Tibial artery (tissue), 4 donors: ENCODE data around the gene KAZN.

ENCODE experiments used
- DNase-seq, 2 donors: peaks; one replicate each; pipeline ENCODE4 v3.0.0-alpha.2; 2019
- H3K27ac ChIP-seq, 2 donors: fragments of 200-600 bp; sonication (generic) in 1 of 2; 1 replicate in 1 of 2; 2 replicates in 1 of 2; pipeline ENCODE4 v1.5.1; 2018 to 2019; ENCODE audit warnings: mild to moderate bottlenecking in 1 of 2
- H3K27me3 ChIP-seq, 2 donors: fragments of 200-600 bp; sonication (generic) in 1 of 2; one replicate each; pipeline versions ENCODE4 v1.5.1 to v1.6.0; 2016 to 2019
- H3K36me3 ChIP-seq, 3 donors: fragments of 200-600 bp; sonication (generic) in 2 of 3; one replicate each; pipeline ENCODE4 v1.5.1; 2016 to 2019; ENCODE audit warnings: mild to moderate bottlenecking in 2 of 3
- H3K4me1 ChIP-seq, 4 donors: fragments of 200-600 bp; sonication (generic) in 2 of 4; 1 replicate in 3 of 4; 2 replicates in 1 of 4; pipeline ENCODE4 v1.5.1; 2016 to 2019
- H3K4me3 ChIP-seq, 2 donors: fragments of 200-600 bp; sonication (generic) in 1 of 2; 1 replicate in 1 of 2; 2 replicates in 1 of 2; pipeline ENCODE4 v1.5.1; 2018 to 2019; ENCODE audit warnings: mild to moderate bottlenecking in 2 of 2
- H3K9me3 ChIP-seq, 3 donors: fragments of 200-600 bp; sonication (generic) in 1 of 3; one replicate each; pipeline ENCODE4 v1.5.1; 2016 to 2019
- intact Hi-C: fragments of 100-400 bp; cut with DNase I; formaldehyde crosslinking; loops from one replicate; pipeline ENCODE4 v1.15.0; 2023; ENCODE audit warnings: low total_unique reads
- TF ChIP-seq, protein P1 (sequence below), 2 experiments: fragments of 200-600 bp in 1 of 2; fragments of 450-650 bp in 1 of 2; IDR thresholded peaks; one replicate each; pipeline ENCODE4 v1.5.1; 2017 to 2019; ENCODE audit warnings: antibody characterized with exemption in 2 of 2, mild to moderate bottlenecking in 1 of 2, moderate library complexity in 1 of 2

Gene KAZN

DNA sequence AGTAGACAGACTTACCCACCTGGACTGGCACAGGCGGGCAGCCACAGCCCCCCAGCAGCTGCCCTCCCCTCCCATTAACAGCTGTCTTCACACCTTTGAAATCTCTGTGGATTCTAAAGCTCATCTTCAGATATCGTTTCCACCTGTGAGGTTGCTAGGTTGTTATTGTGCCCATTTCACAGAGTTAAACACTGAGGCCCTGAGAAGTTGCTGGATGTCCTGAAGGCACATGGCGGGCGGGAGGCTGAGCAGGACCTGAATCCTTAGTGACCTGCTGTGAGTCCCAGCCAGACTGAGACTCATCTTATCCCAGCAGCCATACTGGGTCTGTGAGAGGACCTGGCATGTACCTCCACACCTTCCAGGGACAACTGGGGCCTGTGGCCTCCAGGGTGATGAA is 420.3 kb downstream of the KAZN start:
- DNase-seq = no peak
- Histone ChIP-seq H3K4me1 (peaks cover 0 to 15% (median 0%) of the 10 kb centered on the region in 4 donors), H3K27me3 (no peaks in the 10 kb centered on the region), H3K4me3 (no peak overlapping the region), H3K27ac (no peak overlapping the region), H3K36me3 (no peaks in the 10 kb centered on the region), H3K9me3 (no peaks in the 10 kb centered on the region)
- TF ChIP-seq, protein P1, sequence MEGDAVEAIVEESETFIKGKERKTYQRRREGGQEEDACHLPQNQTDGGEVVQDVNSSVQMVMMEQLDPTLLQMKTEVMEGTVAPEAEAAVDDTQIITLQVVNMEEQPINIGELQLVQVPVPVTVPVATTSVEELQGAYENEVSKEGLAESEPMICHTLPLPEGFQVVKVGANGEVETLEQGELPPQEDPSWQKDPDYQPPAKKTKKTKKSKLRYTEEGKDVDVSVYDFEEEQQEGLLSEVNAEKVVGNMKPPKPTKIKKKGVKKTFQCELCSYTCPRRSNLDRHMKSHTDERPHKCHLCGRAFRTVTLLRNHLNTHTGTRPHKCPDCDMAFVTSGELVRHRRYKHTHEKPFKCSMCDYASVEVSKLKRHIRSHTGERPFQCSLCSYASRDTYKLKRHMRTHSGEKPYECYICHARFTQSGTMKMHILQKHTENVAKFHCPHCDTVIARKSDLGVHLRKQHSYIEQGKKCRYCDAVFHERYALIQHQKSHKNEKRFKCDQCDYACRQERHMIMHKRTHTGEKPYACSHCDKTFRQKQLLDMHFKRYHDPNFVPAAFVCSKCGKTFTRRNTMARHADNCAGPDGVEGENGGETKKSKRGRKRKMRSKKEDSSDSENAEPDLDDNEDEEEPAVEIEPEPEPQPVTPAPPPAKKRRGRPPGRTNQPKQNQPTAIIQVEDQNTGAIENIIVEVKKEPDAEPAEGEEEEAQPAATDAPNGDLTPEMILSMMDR (IDR thresholded peaks at IDR 0.05) = no peak
- intact Hi-C loops = no loop called here

DNA sequence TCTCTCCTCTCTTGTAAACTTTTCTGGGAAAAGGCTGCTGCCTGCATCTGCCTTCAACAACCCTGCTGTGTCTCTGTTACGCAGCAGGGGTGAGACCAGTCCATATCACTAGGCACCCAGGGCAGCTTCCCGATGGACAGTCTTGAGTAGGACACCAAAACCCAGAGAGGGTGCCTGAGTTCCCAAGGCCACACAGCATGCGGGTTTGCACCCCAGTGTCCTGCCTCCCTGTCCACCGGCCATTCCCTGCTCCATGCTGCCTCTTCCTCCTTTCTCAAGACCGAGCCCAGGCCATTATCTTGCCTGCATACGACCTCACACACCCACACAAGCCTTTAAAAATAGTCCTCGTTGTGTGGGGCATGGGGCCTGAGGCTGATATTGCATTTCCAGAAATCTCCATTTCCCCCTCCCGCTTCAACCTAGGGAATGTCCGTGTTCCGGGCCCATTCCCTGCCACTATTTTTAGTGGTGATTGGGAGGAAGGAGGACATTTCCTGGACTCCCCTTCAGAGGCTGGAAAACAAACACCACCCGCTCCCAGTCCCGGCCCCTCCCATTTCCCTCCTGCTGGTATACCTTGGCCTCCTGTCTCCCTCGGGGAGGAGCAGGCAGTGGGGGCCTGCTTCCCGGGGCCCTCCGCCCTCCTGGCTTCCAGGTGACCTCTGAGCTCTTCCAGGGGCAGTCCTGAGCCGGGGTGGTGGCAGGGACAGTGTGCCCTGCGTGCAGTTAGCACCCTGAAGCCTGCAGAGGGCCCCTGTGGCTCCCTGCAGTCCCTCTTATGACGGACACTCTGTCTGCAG is 422.7 kb downstream of the KAZN start:
- TF ChIP-seq, protein P1 (IDR thresholded peaks at IDR 0.05) = no peak
- Histone ChIP-seq H3K4me3 (no peak overlapping the region), H3K27me3 (no peaks in the 10 kb centered on the region), H3K27ac (no peak overlapping the region), H3K4me1 (peaks cover 0 to 9% (median 0%) of the 10 kb centered on the region in 4 donors), H3K9me3 (no peaks in the 10 kb centered on the region), H3K36me3 (no peaks in the 10 kb centered on the region)
- DNase-seq = no peak
- intact Hi-C loops = no loop called here

DNA sequence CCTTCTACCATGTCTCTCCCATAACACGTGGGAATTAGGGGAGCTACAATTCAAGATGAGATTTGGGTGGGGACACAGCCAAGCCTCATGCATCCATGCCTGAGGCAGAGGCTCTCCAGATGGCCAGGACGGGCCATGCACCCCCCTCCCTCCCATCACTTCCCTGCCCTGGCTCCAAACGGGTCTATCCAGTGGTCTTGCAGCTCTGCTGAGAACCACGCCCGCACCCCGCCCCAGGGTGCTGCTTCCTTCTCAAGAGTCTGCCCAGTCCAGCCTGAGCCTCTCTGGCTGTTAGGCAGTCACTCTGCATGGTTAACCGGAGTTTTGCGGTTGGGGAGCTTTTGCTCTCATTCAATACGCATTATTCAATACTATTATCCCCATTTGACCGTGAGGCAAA is 423.6 kb downstream of the KAZN start:
- H3K27ac ChIP-seq = no peak overlapping the region

DNA sequence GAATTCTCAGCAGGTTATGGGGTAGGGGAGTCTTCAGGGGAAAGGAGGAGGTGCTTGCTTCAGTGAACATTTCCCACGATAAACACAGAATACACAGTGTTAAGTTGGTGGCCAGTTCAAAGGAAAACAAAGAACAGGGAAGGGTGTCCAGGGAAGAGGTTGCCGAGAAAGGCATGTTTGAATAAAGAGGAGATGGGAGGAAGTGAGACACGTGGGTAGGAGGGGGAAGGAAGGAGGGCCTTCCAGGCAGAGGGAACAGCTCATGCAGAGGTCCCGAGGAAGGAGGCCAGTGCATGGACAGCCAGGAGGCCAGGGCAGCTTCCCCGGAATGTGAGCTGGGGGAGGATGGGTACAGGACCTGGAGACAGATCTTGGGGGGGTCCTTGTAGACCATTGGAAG is 424.7 kb downstream of the KAZN start:
- no peak overlapping the region for H3K27ac ChIP-seq
- no peak for DNase-seq
- H3K36me3 ChIP-seq = no peaks in the 10 kb centered on the region
- H3K4me1 ChIP-seq = peaks cover 0 to 16% (median 3%) of the 10 kb centered on the region in 4 donors
- no peaks in the 10 kb centered on the region for H3K9me3 ChIP-seq
- H3K4me3 ChIP-seq = no peak overlapping the region
- intact Hi-C loops = no loop called here
- TF ChIP-seq, protein P1 (IDR thresholded peaks at IDR 0.05) = no peak
- no peaks in the 10 kb centered on the region for H3K27me3 ChIP-seq

More for the DNA sequence above, 423.6 kb downstream of the KAZN start:
- DNase-seq = no peak
- Histone ChIP-seq H3K4me3 (no peak overlapping the region), H3K4me1 (peaks cover 0 to 9% (median 0%) of the 10 kb centered on the region in 4 donors), H3K27me3 (no peaks in the 10 kb centered on the region), H3K36me3 (no peaks in the 10 kb centered on the region), H3K9me3 (no peaks in the 10 kb centered on the region)
- TF ChIP-seq, protein P1 (IDR thresholded peaks at IDR 0.05) = no peak
- intact Hi-C loops = no loop called here

DNA sequence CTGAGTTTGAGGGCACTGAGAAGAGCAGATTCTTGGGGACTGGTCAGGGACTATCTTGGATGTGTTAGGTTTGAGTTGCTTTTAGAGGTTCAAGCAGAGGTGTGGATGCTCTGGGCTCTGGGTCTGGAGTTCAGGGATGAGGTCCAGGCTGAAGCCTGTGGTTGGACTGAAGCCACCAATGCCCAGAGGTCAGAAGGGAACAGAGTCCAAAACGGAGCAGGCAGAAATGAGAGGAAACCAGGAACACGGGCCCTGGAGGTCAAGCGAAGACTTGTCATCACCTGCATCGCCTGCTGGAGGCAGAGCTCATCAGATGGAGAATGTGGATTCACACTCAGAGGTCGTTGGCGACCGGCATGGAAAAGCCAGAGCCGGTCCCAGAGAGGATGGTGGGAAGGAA is 425.5 kb downstream of the KAZN start:
- Histone ChIP-seq H3K36me3 (no peaks in the 10 kb centered on the region), H3K27ac (no peak overlapping the region), H3K4me1 (peaks cover 0 to 23% (median 7%) of the 10 kb centered on the region in 4 donors), H3K9me3 (no peaks in the 10 kb centered on the region), H3K4me3 (no peak overlapping the region), H3K27me3 (no peaks in the 10 kb centered on the region)
- intact Hi-C loops = no loop called here
- DNase-seq = no peak
- TF ChIP-seq, protein P1 (IDR thresholded peaks at IDR 0.05) = no peak
